Osteoblast (primary cell): ENCODE data around the gene GFRA1. TPM values are rescaled to one million over a fixed set of nuclear protein-coding genes. Genes with fewer than 3 reads are reported as not detected.

Experiments used
- DNase-seq: peaks from one replicate; pipeline ENCODE4 v3.0.0; 2011; ENCODE audit warnings: low spot score, mixed read lengths; ENCODE audit not compliant: insufficient read length; ENCODE audit errors: missing footprints
- H2AFZ ChIP-seq: 2 replicates; pipeline ENCODE4 v1.6.0; 2011; ENCODE audit warnings: mild to moderate bottlenecking, low read length
- H3K27ac ChIP-seq: 2 replicates; pipeline ENCODE4 v1.5.1; 2011; ENCODE audit warnings: mild to moderate bottlenecking, low read depth, low read length, moderate library complexity
- H3K27me3 ChIP-seq: 2 replicates; pipeline ENCODE4 v1.6.0; 2012; ENCODE audit warnings: mild to moderate bottlenecking, control low read depth, inconsistent platforms, low read length, moderate library complexity; ENCODE audit not compliant: insufficient read depth
- H3K36me3 ChIP-seq: 2 replicates; pipeline ENCODE4 v1.5.1; 2011; ENCODE audit warnings: mild to moderate bottlenecking, low read length, control low read depth, moderate library complexity; ENCODE audit not compliant: insufficient read depth
- H3K4me1 ChIP-seq: 2 replicates; pipeline ENCODE4 v1.5.1; 2011; ENCODE audit warnings: mild to moderate bottlenecking, low read length, control low read depth, moderate library complexity; ENCODE audit not compliant: insufficient read depth
- H3K4me2 ChIP-seq: 2 replicates; pipeline ENCODE4 v1.6.0; 2011; ENCODE audit warnings: mild to moderate bottlenecking, low read length; ENCODE audit not compliant: insufficient read depth
- H3K4me3 ChIP-seq: fragments of 200-600 bp; sonication (generic); 3 replicates; pipeline ENCODE4 v1.5.1; 2012; ENCODE audit warnings: mild to moderate bottlenecking, low read length, inconsistent platforms; ENCODE audit not compliant: insufficient read depth
- H3K79me2 ChIP-seq: 2 replicates; pipeline ENCODE4 v1.6.0; 2012; ENCODE audit warnings: mild to moderate bottlenecking, low read length, control low read depth, inconsistent platforms; ENCODE audit not compliant: insufficient read depth
- H3K9me3 ChIP-seq: 2 replicates; pipeline ENCODE4 v1.5.1; 2011; ENCODE audit warnings: low read depth, low read length, control low read depth
- H4K20me1 ChIP-seq: 2 replicates; pipeline ENCODE4 v1.6.0; 2012; ENCODE audit warnings: mild to moderate bottlenecking, low read length, control low read depth; ENCODE audit not compliant: insufficient read depth
- total RNA-seq: library from RNA; depleted of rRNA; stranded (reverse); fragments of >200 nt; gene quantifications from 2 replicates; pipeline ENCODE4 v1.2.3, GENCODE V29; 2012
- TF ChIP-seq, protein P1 (sequence below): IDR thresholded peaks from 2 replicates; pipeline ENCODE4 v1.5.1; 2011; ENCODE audit warnings: mild to moderate bottlenecking, low read depth, low read length, moderate library complexity; ENCODE audit errors: extremely low read depth

The GFRA1 gene
- total RNA-seq, 1 donor, result 76.0 TPM

GRCh38 chr10:116194061-116194460 is 78.9 kb downstream of the GFRA1 start:
- Histone ChIP-seq H4K20me1 (no peaks in the 10 kb centered on the region), H3K9me3 (no peaks in the 10 kb centered on the region), H3K27ac (no peak overlapping the region), H2AFZ (no peak overlapping the region), H3K4me1 (no peaks in the 10 kb centered on the region), H3K36me3 (no peaks in the 10 kb centered on the region), H3K79me2 (no peaks in the 10 kb centered on the region), H3K4me3 (no peak overlapping the region), H3K4me2 (no peak overlapping the region), H3K27me3 (no peaks in the 10 kb centered on the region)
- DNase-seq, result no peak
- TF ChIP-seq, protein P1, sequence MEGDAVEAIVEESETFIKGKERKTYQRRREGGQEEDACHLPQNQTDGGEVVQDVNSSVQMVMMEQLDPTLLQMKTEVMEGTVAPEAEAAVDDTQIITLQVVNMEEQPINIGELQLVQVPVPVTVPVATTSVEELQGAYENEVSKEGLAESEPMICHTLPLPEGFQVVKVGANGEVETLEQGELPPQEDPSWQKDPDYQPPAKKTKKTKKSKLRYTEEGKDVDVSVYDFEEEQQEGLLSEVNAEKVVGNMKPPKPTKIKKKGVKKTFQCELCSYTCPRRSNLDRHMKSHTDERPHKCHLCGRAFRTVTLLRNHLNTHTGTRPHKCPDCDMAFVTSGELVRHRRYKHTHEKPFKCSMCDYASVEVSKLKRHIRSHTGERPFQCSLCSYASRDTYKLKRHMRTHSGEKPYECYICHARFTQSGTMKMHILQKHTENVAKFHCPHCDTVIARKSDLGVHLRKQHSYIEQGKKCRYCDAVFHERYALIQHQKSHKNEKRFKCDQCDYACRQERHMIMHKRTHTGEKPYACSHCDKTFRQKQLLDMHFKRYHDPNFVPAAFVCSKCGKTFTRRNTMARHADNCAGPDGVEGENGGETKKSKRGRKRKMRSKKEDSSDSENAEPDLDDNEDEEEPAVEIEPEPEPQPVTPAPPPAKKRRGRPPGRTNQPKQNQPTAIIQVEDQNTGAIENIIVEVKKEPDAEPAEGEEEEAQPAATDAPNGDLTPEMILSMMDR, result no peak

GRCh38 chr10:116190883-116191282 is 82.1 kb downstream of the GFRA1 start:
- Histone ChIP-seq H3K79me2 (no peaks in the 10 kb centered on the region), H3K4me3 (no peak overlapping the region), H3K9me3 (no peaks in the 10 kb centered on the region), H3K4me1 (no peaks in the 10 kb centered on the region), H3K27ac (no peak overlapping the region), H4K20me1 (no peaks in the 10 kb centered on the region), H3K4me2 (no peak overlapping the region), H2AFZ (no peak overlapping the region), H3K27me3 (no peaks in the 10 kb centered on the region), H3K36me3 (no peaks in the 10 kb centered on the region)
- no peak for DNase-seq
- TF ChIP-seq, protein P1, result no peak

DNA sequence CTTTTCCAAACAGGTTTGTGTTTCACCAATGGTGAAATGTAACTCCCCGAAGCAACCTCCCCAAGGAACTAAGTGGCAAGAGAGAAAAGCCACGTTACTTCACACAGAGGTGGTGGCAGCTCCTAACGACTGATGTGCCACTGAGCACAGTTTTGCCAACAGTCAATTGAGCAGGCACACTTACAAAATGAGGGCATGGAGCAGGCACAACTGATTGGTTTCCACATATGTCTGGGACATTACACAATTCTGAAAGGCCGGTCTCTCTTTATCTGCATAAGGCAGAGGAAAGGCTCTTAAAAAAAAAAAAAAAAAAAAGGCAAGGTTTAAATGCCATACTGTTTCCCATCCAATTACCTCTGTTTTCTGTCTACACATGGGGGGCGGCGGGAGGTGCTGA is 86.7 kb downstream of the GFRA1 start:
- no peaks in the 10 kb centered on the region for H3K79me2 ChIP-seq
- H3K4me3 ChIP-seq, result no peak overlapping the region
- no peaks in the 10 kb centered on the region for H3K9me3 ChIP-seq
- no peaks in the 10 kb centered on the region for H3K27me3 ChIP-seq
- no peaks in the 10 kb centered on the region for H3K4me1 ChIP-seq
- no peak overlapping the region for H3K4me2 ChIP-seq
- no peak for DNase-seq
- no peaks in the 10 kb centered on the region for H4K20me1 ChIP-seq
- H3K36me3 ChIP-seq, result no peaks in the 10 kb centered on the region
- H3K27ac ChIP-seq, result no peak overlapping the region
- no peak overlapping the region for H2AFZ ChIP-seq
- TF ChIP-seq, protein P1, result no peak

DNA sequence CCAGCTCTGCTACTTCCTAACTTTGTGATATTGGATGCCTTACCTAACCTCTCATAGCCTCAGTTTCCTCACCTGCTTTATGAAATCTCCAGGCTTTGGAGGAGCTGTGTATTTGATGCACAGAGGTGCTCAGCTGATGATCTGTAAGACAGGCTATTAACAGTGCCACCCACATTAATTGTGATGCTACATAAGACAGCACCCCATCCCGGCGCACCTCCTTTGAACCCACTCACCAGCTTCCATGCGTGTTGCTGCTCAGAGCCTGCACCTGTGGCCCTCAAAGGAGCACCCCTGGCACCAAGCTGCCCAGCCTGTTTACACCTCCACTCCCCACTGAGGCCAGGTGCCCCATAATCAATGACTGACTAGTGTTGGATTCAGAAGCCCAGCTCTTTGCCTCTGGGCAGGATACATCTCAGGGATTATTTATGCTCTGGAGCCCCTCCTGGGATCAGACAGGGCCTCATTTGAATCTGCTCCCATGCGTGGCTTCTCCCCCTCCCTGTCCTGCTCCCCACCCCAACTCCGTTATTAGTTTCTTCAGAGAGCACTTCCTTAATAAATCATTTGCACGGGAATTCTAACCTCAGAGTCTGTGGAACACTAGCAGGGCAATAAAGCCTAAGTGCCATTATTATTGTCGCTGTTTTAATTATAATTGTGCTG is 87.7 kb downstream of the GFRA1 start:
- Histone ChIP-seq H3K27ac (no peak overlapping the region), H2AFZ (no peak overlapping the region), H3K27me3 (no peaks in the 10 kb centered on the region), H3K4me3 (no peak overlapping the region), H3K36me3 (no peaks in the 10 kb centered on the region), H3K4me1 (no peaks in the 10 kb centered on the region), H3K9me3 (no peaks in the 10 kb centered on the region), H4K20me1 (no peaks in the 10 kb centered on the region), H3K4me2 (no peak overlapping the region), H3K79me2 (no peaks in the 10 kb centered on the region)
- TF ChIP-seq, protein P1, result no peak
- no peak for DNase-seq
